SK-N-SH (cell line): Measurements from ENCODE around the gene PKIB. TPM values are rescaled to one million over a fixed set of nuclear protein-coding genes. Genes with fewer than 3 reads are reported as not detected.

ENCODE experiments used
- CTCF ChIA-PET: fragments of 300-600, 350-600 bp; formaldehyde crosslinking; extraction: SDS; loops from one replicate; lab custom pipeline; 2021; lab: Yijun Ruan, JAX
- POLR2A ChIA-PET: fragments of 350-600 bp; sonication (Branson Sonifier 250); formaldehyde crosslinking; extraction: SDS; loops from one replicate; lab custom pipeline; 2020; ENCODE audit warnings: antibody characterized with exemption, inconsistent platforms; lab: Yijun Ruan, JAX
- DNase-seq: peaks from one replicate; pipeline ENCODE4 v3.0.0; 2012
- H2AFZ ChIP-seq: fragments of 200-600 bp; sonication (generic); 2 replicates; pipeline ENCODE4 v1.8.1; 2016; ENCODE audit warnings: antibody characterized with exemption, mild to moderate bottlenecking, low read depth
- H3F3A ChIP-seq: fragments of 200-600 bp; sonication (generic); replicated peaks from 2 replicates; pipeline ENCODE3; 2016; ENCODE audit warnings: antibody characterized with exemption, mild to moderate bottlenecking; ENCODE audit not compliant: insufficient read depth
- H3K27ac ChIP-seq, 2 experiments: fragments of 200-500 bp in 1 of 2; fragments of 200-600 bp in 1 of 2; sonication (Bioruptor generic) in 1 of 2; sonication (generic), shearing (Covaris generic) in 1 of 2; 2 replicates each; pipeline versions ENCODE4 v1.5.1 to v1.6.1; 2014 to 2016; ENCODE audit warnings: low read depth in 2 of 2, inconsistent platforms in 1 of 2, low read length in 1 of 2, mild to moderate bottlenecking in 1 of 2, mixed read lengths in 1 of 2
- H3K27me3 ChIP-seq: fragments of 200-600 bp; sonication (generic), shearing (Covaris generic); 2 replicates; pipeline ENCODE4 v1.6.1; 2016; ENCODE audit warnings: mixed run types; ENCODE audit not compliant: insufficient read depth
- H3K36me3 ChIP-seq, 2 experiments: fragments of 200-500 bp in 1 of 2; fragments of 200-600 bp in 1 of 2; sonication (Bioruptor generic) in 1 of 2; sonication (generic) in 1 of 2; replicated peaks in 1 of 2; 2 replicates each; pipeline versions ENCODE3 to v1.5.1; 2014 to 2016; ENCODE audit warnings: low read length in 1 of 2, mild to moderate bottlenecking in 1 of 2; ENCODE audit not compliant: insufficient read depth in 2 of 2, control insufficient read depth in 1 of 2
- H3K4me1 ChIP-seq, 2 experiments: fragments of 200-500 bp in 1 of 2; fragments of 200-600 bp in 1 of 2; sonication (Bioruptor generic) in 1 of 2; sonication (generic), shearing (Covaris generic) in 1 of 2; 2 replicates each; pipeline versions ENCODE4 v1.5.1 to v1.6.1; 2014 to 2016; ENCODE audit warnings: low read depth in 1 of 2, low read length in 1 of 2, mixed run types in 1 of 2; ENCODE audit not compliant: insufficient read depth in 2 of 2, control insufficient read depth in 1 of 2
- H3K4me2 ChIP-seq: fragments of 200-600 bp; sonication (generic), shearing (Covaris generic); 2 replicates; pipeline ENCODE4 v1.6.1; 2017; ENCODE audit warnings: mixed run types
- H3K4me3 ChIP-seq, 2 experiments: fragments of 200-500 bp in 1 of 2; fragments of 200-600 bp in 1 of 2; sonication (Bioruptor generic) in 1 of 2; sonication (generic), shearing (Covaris generic) in 1 of 2; 2 replicates each; pipeline versions ENCODE4 v1.5.1 to v1.8.1; 2014 to 2016; ENCODE audit warnings: low read depth in 2 of 2, inconsistent platforms in 1 of 2, low read length in 1 of 2, mild to moderate bottlenecking in 1 of 2, mixed read lengths in 1 of 2, moderate library complexity in 1 of 2
- H3K79me2 ChIP-seq: fragments of 200-600 bp; sonication (generic); 2 replicates; pipeline ENCODE4 v1.8.1; 2017; ENCODE audit warnings: mild to moderate bottlenecking; ENCODE audit not compliant: insufficient read depth
- H3K9ac ChIP-seq: fragments of 200-600 bp; sonication (generic); 2 replicates; pipeline ENCODE4 v1.6.1; 2017; ENCODE audit warnings: mixed run types
- H3K9me2 ChIP-seq: fragments of 200-600 bp; sonication (generic); 2 replicates; pipeline ENCODE4 v1.6.1; 2017; ENCODE audit warnings: mixed run types
- H3K9me3 ChIP-seq: fragments of 200-600 bp; sonication (generic); 2 replicates; pipeline ENCODE4 v1.6.1; 2017; ENCODE audit warnings: mixed run types, mild to moderate bottlenecking, moderate library complexity
- H4K20me1 ChIP-seq: fragments of 200-600 bp; sonication (generic); 2 replicates; pipeline ENCODE4 v1.6.1; 2017; ENCODE audit warnings: mild to moderate bottlenecking, mixed run types; ENCODE audit not compliant: insufficient read depth
- CHD2 ChIP-seq: fragments of 150-350 bp; IDR thresholded peaks from 2 replicates; pipeline ENCODE4 v1.6.1; 2018; ENCODE audit warnings: low read length; ENCODE audit not compliant: partially characterized antibody
- EP300 ChIP-seq, 2 experiments: IDR thresholded peaks; 2 replicates each; pipeline versions ENCODE4 v1.4.0 to v1.6.1; 2012; ENCODE audit warnings: borderline replicate concordance in 1 of 2, low read depth in 1 of 2, low read length in 1 of 2
- EZH2phosphoT487 ChIP-seq: fragments of 200-600 bp; sonication (generic); IDR thresholded peaks from 2 replicates; pipeline ENCODE4 v1.6.1; 2017; ENCODE audit warnings: low read depth, mixed run types, mild to moderate bottlenecking, antibody characterized with exemption, moderate library complexity, borderline replicate concordance
- FOSL2 ChIP-seq: IDR thresholded peaks from 2 replicates; pipeline ENCODE4 v1.4.0; 2012; ENCODE audit warnings: low read depth, mild to moderate bottlenecking, moderate library complexity, borderline replicate concordance
- FOXJ3 ChIP-seq: sonication (generic); formaldehyde crosslinking; IDR thresholded peaks from 2 replicates; pipeline ENCODE4 v1.5.1; 2020; ENCODE audit warnings: mild to moderate bottlenecking, missing genetic modification reagents
- GABPA ChIP-seq: IDR thresholded peaks from 2 replicates; pipeline ENCODE4 v1.4.0; 2012; ENCODE audit warnings: low read depth, mild to moderate bottlenecking
- GATA2 ChIP-seq: sonication (generic); formaldehyde crosslinking; IDR thresholded peaks from 2 replicates; pipeline ENCODE4 v1.5.0; 2020; ENCODE audit warnings: mild to moderate bottlenecking, missing genetic modification reagents
- IRF3 ChIP-seq: fragments of 150-350 bp; IDR thresholded peaks from 2 replicates; pipeline ENCODE4 v1.6.1; 2016; ENCODE audit warnings: mild to moderate bottlenecking, low read depth, low read length
- NRF1 ChIP-seq: IDR thresholded peaks from 2 replicates; pipeline ENCODE4 v1.6.1; 2012; ENCODE audit warnings: low read depth, mild to moderate bottlenecking, low read length
- POLR2AphosphoS5 ChIP-seq: IDR thresholded peaks from 2 replicates; pipeline ENCODE4 v1.6.1; 2012; ENCODE audit warnings: low read depth, low read length
- RAD21 ChIP-seq: IDR thresholded peaks from 2 replicates; pipeline ENCODE4 v1.6.1; 2012; ENCODE audit warnings: mild to moderate bottlenecking, low read length
- RCOR1 ChIP-seq: fragments of 150-350 bp; IDR thresholded peaks from 2 replicates; pipeline ENCODE4 v1.6.1; 2017; ENCODE audit warnings: antibody characterized with exemption, low read length
- RXRA ChIP-seq: IDR thresholded peaks from 2 replicates; pipeline ENCODE4 v1.4.0; 2012; ENCODE audit warnings: low read depth, mild to moderate bottlenecking, borderline replicate concordance
- SIN3A ChIP-seq: IDR thresholded peaks from 2 replicates; pipeline ENCODE4 v1.6.1; 2012; ENCODE audit warnings: low read depth, mild to moderate bottlenecking, low read length, moderate library complexity, borderline replicate concordance
- TCF12 ChIP-seq: IDR thresholded peaks from 2 replicates; pipeline ENCODE4 v1.4.0; 2012
- USF1 ChIP-seq: IDR thresholded peaks from 2 replicates; pipeline ENCODE4 v1.4.0; 2012; ENCODE audit warnings: low read depth, borderline replicate concordance
- YY1 ChIP-seq: IDR thresholded peaks from 2 replicates; pipeline ENCODE4 v1.4.0; 2012; ENCODE audit warnings: low read depth, mild to moderate bottlenecking
- ZBTB33 ChIP-seq: IDR thresholded peaks from 2 replicates; pipeline ENCODE4 v1.4.0; 2012; ENCODE audit warnings: low read depth, borderline replicate concordance
- WGBS: methylation state at CpG from one replicate; pipeline ENCODE4 v1.1.6; 2017; ENCODE audit warnings: low lambda C conversion rate; 5-methylcytosine and 5-hydroxymethylcytosine counted together
- polyA plus RNA-seq, 3 experiments: library from polyadenylated mRNA; depleted of rRNA; stranded (reverse); fragments of >200 nt; gene quantifications; 2 replicates each; pipeline ENCODE4 v1.2.3, GENCODE V29; 2012

The PKIB gene
- polyA plus RNA-seq, 1 of the 3 experiments (the other 2 are of a cell fraction) = 0.30 TPM

GRCh38 chr6:122612838-122613237 lies 2.6 kb downstream of the PKIB start:
- no peak for TF ChIP-seq SIN3A
- no peak for TF ChIP-seq ZBTB33
- no peak for TF ChIP-seq RCOR1
- no peak for TF ChIP-seq POLR2AphosphoS5
- no peak for TF ChIP-seq RXRA
- no peak for TF ChIP-seq RAD21
- no peak for TF ChIP-seq EP300 (IDR thresholded peaks at IDR 0.05; ENCODE audit: borderline replicate concordance in 1 of 2, low read depth in 1 of 2, low read length in 1 of 2)
- TF ChIP-seq FOSL2 = no peak
- TF ChIP-seq USF1 = no peak
- TF ChIP-seq FOXJ3 = no peak
- no peak for TF ChIP-seq YY1
- TF ChIP-seq GABPA = no peak
- no peak for TF ChIP-seq GATA2
- TF ChIP-seq TCF12 = no peak
- TF ChIP-seq EZH2phosphoT487 = no peak
- no peak for TF ChIP-seq NRF1
- TF ChIP-seq IRF3 = no peak
- no peak for TF ChIP-seq CHD2
- ChIA-PET POLR2A (no interaction called here), CTCF (no interaction called here)
- 12% methylated on average over 3 of the region's 3 CpGs for WGBS
- no peaks in the 10 kb centered on the region for H3K9me2 ChIP-seq
- H4K20me1 ChIP-seq = no peaks in the 10 kb centered on the region
- H2AFZ ChIP-seq = no peak overlapping the region
- no peak overlapping the region for H3K4me3 ChIP-seq
- peaks cover 0 to 14% of the 10 kb centered on the region in 2 experiments; a peak in 1 of 4 replicates for H3K4me1 ChIP-seq
- no peak overlapping the region for H3K4me2 ChIP-seq
- no peaks in the 10 kb centered on the region for H3F3A ChIP-seq
- H3K27me3 ChIP-seq = peaks cover 23% of the 10 kb centered on the region
- no peak for DNase-seq
- no peak overlapping the region for H3K9ac ChIP-seq
- H3K9me3 ChIP-seq = no peaks in the 10 kb centered on the region
- H3K36me3 ChIP-seq = no peaks in the 10 kb centered on the region
- H3K27ac ChIP-seq = no peak overlapping the region
- H3K79me2 ChIP-seq = no peaks in the 10 kb centered on the region
